ENCODE results near the gene HRH1.
"Not testable (repeated sequence)": the region's sequence is repeated elsewhere in the genome, so short reads cannot be mapped to it uniquely, and the experiment has no call there.

The HRH1 gene

GRCh38 chr3:11250902-11251806, 96.9 kb downstream of the HRH1 start:
- in situ Hi-C loops (cut with MboI; ENCODE audit: low sequenced_read_pairs, unreplicated experiment), result no loop called here
- no peak for TF ChIP-seq CTCF (IDR thresholded peaks at IDR 0.05; ENCODE audit: borderline replicate concordance, control extremely low read depth, extremely low read depth, insufficient read depth, missing control alignments)
- no peak for DNase-seq (ENCODE audit: low spot score)

GRCh38 chr3:11251807-11252176, 97.5 kb downstream of the HRH1 start:
- in situ Hi-C loops (cut with MboI; ENCODE audit: low sequenced_read_pairs, unreplicated experiment), result no loop called here
- no peak for DNase-seq (ENCODE audit: low spot score)
- TF ChIP-seq CTCF (IDR thresholded peaks at IDR 0.05; ENCODE audit: borderline replicate concordance, control extremely low read depth, extremely low read depth, insufficient read depth, missing control alignments), result no peak

- no peak for TF ChIP-seq CTCF (IDR thresholded peaks at IDR 0.05; ENCODE audit: borderline replicate concordance, control extremely low read depth, extremely low read depth, insufficient read depth, missing control alignments)
- in situ Hi-C loops (cut with MboI; ENCODE audit: low sequenced_read_pairs, unreplicated experiment), result no loop called here
- DNase-seq (ENCODE audit: low spot score), result no peak
These were observed 100.6 kb downstream of the HRH1 start for GRCh38 chr3:11254876-11255275.

- in situ Hi-C loops (cut with MboI; ENCODE audit: low sequenced_read_pairs, unreplicated experiment); DNase-seq (ENCODE audit: low spot score): not testable (repeated sequence)
These were observed 101.2 kb downstream of the HRH1 start for GRCh38 chr3:11255537-11255936.

GRCh38 chr3:11258958-11259357, 104.7 kb downstream of the HRH1 start:
- no peak for DNase-seq (ENCODE audit: low spot score)
- no peak for TF ChIP-seq CTCF (IDR thresholded peaks at IDR 0.05; ENCODE audit: borderline replicate concordance, control extremely low read depth, extremely low read depth, insufficient read depth, missing control alignments)
- in situ Hi-C loops (cut with MboI; ENCODE audit: low sequenced_read_pairs, unreplicated experiment), result no loop called here

- DNase-seq (ENCODE audit: low spot score), result no peak
- in situ Hi-C loops (cut with MboI; ENCODE audit: low sequenced_read_pairs, unreplicated experiment), result no loop called here
- no peak for TF ChIP-seq CTCF (IDR thresholded peaks at IDR 0.05; ENCODE audit: borderline replicate concordance, control extremely low read depth, extremely low read depth, insufficient read depth, missing control alignments)
These were observed 106.2 kb downstream of the HRH1 start for GRCh38 chr3:11260460-11260859.

- no peak for TF ChIP-seq CTCF (IDR thresholded peaks at IDR 0.05; ENCODE audit: borderline replicate concordance, control extremely low read depth, extremely low read depth, insufficient read depth, missing control alignments)
- no peak for DNase-seq (ENCODE audit: low spot score)
- in situ Hi-C loops (cut with MboI; ENCODE audit: low sequenced_read_pairs, unreplicated experiment), result no loop called here
These were observed 114.7 kb downstream of the HRH1 start for GRCh38 chr3:11269007-11269406.

Measured in GM13976 (cell line).